Large intestine (tissue), 3 donors: ENCODE data around the gene PODNL1. TPM values are rescaled to one million over a fixed set of nuclear protein-coding genes. Genes with fewer than 3 reads are reported as not detected.

Experiments used
- DNase-seq, 2 donors: peaks; one replicate each; pipeline versions ENCODE4 v3.0.0 to v3.0.0-alpha.2; 2013
- H3K27ac ChIP-seq: one replicate; pipeline ENCODE4 v1.5.1; 2013; ENCODE audit warnings: low read length
- H3K27me3 ChIP-seq: 2 replicates; pipeline ENCODE4 v1.6.1; 2013; ENCODE audit warnings: low read length; ENCODE audit not compliant: control insufficient read depth, insufficient read depth
- H3K36me3 ChIP-seq: 2 replicates; pipeline ENCODE4 v1.6.1; 2013; ENCODE audit warnings: low read length; ENCODE audit not compliant: control insufficient read depth, insufficient read depth
- H3K4me1 ChIP-seq: one replicate; pipeline ENCODE4 v1.6.1; 2013; ENCODE audit warnings: low read length; ENCODE audit not compliant: control insufficient read depth, insufficient read depth
- H3K4me3 ChIP-seq: one replicate; pipeline ENCODE4 v1.5.1; 2013; ENCODE audit warnings: low read length
- H3K9me3 ChIP-seq: one replicate; pipeline ENCODE4 v1.6.1; 2013; ENCODE audit warnings: mild to moderate bottlenecking, low read depth, low read length, moderate library complexity; ENCODE audit not compliant: control insufficient read depth
- WGBS: methylation state at CpG from one replicate; pipeline ENCODE4 v1.1.5; 2013; ENCODE audit warnings: low lambda C conversion rate; ENCODE audit not compliant: insufficient coverage; 5-methylcytosine and 5-hydroxymethylcytosine counted together
- polyA plus RNA-seq: library from polyadenylated mRNA; unstranded; fragments of 120-200 nt; gene quantifications from one replicate; pipeline ENCODE4 v1.2.1, GENCODE V29; 2013

Gene PODNL1
- polyA plus RNA-seq, 1 donor, result 1.6 TPM

DNA sequence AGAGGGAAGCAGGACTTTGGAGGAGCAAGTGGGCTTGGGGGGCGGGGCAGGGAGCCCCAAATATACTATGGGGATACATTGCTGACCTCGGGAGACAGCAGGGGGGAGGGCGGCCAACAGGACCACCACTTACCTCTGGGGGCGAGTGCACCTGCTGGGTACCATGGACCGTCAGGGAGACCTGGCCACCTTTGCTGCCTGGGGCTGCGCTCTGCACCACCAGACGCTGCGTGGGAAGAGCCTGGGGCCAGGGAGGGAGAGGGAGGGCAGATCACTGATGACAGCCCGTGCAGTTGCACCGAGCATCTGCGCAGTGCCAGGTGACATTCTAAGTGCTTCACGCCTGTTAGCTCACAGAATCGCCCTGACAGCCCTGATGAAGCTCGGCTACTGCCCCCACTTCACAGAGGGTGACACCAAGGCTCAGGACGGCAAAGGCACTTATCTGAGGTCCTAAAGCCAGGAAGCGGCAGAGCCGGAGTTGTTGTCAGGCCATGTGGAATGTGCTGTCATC lies 43.8 kb upstream of the PODNL1 start:
- peaks cover 25% of the 10 kb centered on the region for H3K36me3 ChIP-seq
- H3K9me3 ChIP-seq, result no peaks in the 10 kb centered on the region
- H3K27me3 ChIP-seq, result no peaks in the 10 kb centered on the region
- peaks cover 48% of the 10 kb centered on the region for H3K4me1 ChIP-seq
- no peak overlapping the region for H3K4me3 ChIP-seq
- no peak for DNase-seq
- no peak overlapping the region for H3K27ac ChIP-seq
- 100% methylated on average over 1 of the region's 17 CpGs for WGBS

DNA sequence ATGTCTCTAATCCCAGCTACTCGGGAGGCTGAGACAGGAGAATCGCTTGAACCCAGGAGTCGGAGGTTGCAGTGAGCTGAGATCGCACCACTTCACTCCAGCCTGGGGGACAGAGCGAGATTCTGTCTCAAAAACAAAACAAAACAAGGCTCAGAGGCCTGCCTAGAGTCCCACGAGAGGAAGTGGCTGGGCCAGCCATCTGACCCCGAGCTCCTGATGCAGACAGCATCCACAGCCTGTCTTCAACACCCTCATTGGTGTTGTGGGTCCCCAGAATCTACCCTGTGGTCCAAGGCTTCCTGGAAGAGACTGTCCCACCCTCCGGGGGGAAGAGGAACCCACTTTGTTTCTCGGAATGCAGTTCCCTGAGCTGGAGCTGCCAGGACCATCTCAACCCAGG lies 43.2 kb upstream of the PODNL1 start:
- H3K27me3 ChIP-seq, result no peaks in the 10 kb centered on the region
- no CpG with 5 or more reads among the region's 9 CpGs for WGBS
- H3K27ac ChIP-seq, result no peak overlapping the region

DNA sequence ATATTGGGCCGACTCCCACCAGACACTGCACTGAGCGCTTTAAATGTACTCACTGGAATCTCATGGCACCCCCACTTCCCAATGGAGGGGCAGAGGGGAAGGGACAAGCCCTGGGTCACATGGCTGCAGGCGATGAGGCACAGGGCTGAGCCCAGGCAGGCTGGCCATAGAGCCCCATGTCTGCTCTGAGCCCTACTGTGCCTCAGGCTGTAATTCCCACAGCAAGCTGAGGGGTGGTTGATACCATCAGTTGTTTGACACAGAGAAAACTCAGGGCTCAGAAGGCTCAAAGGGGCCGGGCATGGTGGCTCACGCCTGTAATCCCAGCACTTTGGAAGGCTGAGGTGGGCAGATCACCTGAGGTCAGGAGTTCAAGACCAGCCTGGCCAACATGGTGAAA lies 42.8 kb upstream of the PODNL1 start:
- peaks cover 39% of the 10 kb centered on the region for H3K4me1 ChIP-seq
- peaks cover 32% of the 10 kb centered on the region for H3K36me3 ChIP-seq
- H3K27ac ChIP-seq, result no peak overlapping the region
- H3K27me3 ChIP-seq, result no peaks in the 10 kb centered on the region
- no peaks in the 10 kb centered on the region for H3K9me3 ChIP-seq
- DNase-seq, result no peak
- no peak overlapping the region for H3K4me3 ChIP-seq
- WGBS, result no CpG with 5 or more reads among the region's 5 CpGs

More for the DNA sequence above, 43.2 kb upstream of the PODNL1 start:
- Histone ChIP-seq H3K36me3 (peaks cover 28% of the 10 kb centered on the region), H3K4me3 (no peak overlapping the region), H3K9me3 (no peaks in the 10 kb centered on the region), H3K4me1 (peaks cover 43% of the 10 kb centered on the region)
- no peak for DNase-seq

DNA sequence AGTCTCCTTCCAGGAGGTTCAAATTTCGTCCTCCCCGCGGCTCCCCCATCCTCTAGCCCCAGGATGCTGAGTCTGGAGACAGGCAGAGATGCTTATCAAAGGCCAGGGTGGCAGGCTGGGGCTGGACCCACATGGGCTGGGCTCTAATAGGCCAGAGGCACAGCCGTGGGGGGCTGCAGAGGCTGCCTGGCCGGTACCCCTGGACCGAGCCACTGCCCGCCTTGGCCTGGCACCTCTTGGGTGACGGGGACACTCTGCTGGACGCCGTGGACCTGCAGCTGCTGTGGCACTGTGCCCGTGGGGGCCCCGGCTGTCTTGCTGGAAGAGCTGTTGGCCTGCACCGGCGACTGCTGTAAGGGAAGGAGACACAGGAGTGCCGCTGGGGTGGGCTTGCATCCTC lies 42.1 kb upstream of the PODNL1 start:
- H3K4me1 ChIP-seq, result peaks cover 35% of the 10 kb centered on the region
- no CpG with 5 or more reads among the region's 15 CpGs for WGBS
- peaks cover 39% of the 10 kb centered on the region for H3K36me3 ChIP-seq
- no peak overlapping the region for H3K4me3 ChIP-seq
- no peaks in the 10 kb centered on the region for H3K27me3 ChIP-seq
- no peak for DNase-seq
- no peaks in the 10 kb centered on the region for H3K9me3 ChIP-seq
- H3K27ac ChIP-seq, result no peak overlapping the region

DNA sequence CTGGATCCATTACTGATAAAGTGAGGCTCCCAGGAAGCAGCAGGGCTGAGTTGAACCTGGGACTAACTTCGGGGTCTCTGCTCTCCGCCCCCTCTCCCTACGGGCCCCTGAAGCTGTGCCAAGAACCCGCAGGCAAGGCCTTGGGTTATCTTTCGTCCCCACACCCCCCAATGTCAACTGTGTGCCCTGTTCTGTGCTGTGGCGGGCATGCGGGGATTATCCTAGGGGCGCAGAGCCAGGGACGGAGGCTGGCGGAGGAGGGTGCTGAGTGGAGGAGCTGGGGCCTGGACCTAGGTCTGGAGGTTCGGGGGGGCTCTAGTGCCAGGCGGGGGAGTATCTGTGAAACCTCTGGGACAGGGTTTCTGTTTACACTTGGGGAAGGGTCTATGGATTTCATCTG lies 41.5 kb upstream of the PODNL1 start:
- peaks cover 40% of the 10 kb centered on the region for H3K36me3 ChIP-seq
- H3K9me3 ChIP-seq, result no peaks in the 10 kb centered on the region
- peaks cover 34% of the 10 kb centered on the region for H3K4me1 ChIP-seq
- no peaks in the 10 kb centered on the region for H3K27me3 ChIP-seq
- H3K4me3 ChIP-seq, result peak overlapping the region; percentile 56
- no CpG with 5 or more reads among the region's 12 CpGs for WGBS
- DNase-seq, result no peak
- H3K27ac ChIP-seq, result peak overlapping the region; percentile 78

DNA sequence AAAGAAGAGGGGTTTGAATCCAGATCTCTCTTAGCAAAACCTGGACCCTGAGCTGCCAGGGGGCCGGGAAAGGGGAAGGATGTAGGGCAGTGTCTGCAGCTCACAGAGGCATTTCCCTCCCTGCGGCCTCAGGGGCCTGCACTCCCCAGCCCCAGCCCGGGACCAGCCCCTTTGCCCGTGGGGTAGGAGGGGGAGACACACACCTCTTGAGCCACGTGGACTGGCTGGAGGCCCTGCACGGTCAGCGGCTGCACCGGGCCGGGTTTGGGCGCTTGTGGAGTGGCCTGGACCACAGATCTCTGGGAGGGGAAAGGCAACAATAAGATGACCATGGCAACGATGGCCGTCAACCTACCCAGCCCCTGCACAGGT lies 41.0 kb upstream of the PODNL1 start:
- H3K4me3 ChIP-seq, result peak overlapping the region; percentile 56
- H3K9me3 ChIP-seq, result no peaks in the 10 kb centered on the region
- peaks cover 40% of the 10 kb centered on the region for H3K36me3 ChIP-seq
- peak overlapping the region; percentile 78 for H3K27ac ChIP-seq
- H3K27me3 ChIP-seq, result no peaks in the 10 kb centered on the region
- no CpG with 5 or more reads among the region's 12 CpGs for WGBS
- DNase-seq, result peak in 1 of 2 donors; percentile 78
- H3K4me1 ChIP-seq, result peaks cover 36% of the 10 kb centered on the region

DNA sequence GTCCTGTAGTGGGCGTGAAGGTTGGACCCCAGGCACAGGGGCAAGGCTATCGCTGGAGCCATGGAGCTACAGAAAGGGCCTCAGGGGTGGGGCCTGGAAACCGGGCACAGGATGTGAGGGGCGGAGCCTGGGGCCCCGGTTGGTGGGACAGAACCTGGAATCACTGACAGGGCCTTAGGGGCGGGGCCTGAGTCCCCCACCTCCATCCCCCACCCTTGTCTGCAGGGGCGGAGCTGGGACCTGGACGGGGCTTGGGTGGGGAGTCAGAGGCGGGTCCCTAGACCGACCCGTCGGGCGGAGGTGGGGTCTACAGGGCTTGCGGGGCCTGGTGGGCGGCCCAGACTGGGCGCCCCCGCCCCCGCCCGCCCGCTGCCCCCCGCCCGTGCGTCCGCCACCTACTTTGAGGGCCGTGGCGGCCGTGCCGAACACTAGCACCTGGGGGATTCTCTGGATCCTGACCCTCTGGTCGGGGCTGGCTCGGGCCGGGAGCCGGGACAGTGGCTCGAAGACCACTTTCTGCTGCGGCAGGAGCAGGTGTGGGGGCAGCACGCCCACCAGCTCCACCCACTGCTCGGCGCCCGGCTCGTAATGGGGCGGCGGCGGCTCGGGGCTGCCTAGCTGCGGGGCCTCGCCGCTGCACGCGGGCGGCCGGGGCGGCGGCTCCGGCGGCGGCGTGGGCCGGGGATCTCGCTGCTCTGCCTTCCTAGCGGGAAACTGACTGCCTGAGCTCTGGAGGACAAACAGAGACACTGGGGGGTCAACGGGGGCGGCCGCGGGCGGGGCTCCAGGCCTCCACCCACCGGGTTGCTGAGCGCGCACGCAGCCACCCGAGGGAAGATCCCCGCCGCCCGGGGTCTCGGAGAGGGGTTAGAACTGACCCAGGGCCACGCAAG lies 40.4 kb upstream of the PODNL1 start:
- peaks cover 40% of the 10 kb centered on the region for H3K36me3 ChIP-seq
- no peaks in the 10 kb centered on the region for H3K27me3 ChIP-seq
- peak overlapping the region; percentile 78 for H3K27ac ChIP-seq
- peak overlapping the region; percentile 56 for H3K4me3 ChIP-seq
- DNase-seq, result peak; percentile 93 to 96
- WGBS, result no CpG with 5 or more reads among the region's 74 CpGs
- H3K4me1 ChIP-seq, result peaks cover 32% of the 10 kb centered on the region
- no peaks in the 10 kb centered on the region for H3K9me3 ChIP-seq

DNA sequence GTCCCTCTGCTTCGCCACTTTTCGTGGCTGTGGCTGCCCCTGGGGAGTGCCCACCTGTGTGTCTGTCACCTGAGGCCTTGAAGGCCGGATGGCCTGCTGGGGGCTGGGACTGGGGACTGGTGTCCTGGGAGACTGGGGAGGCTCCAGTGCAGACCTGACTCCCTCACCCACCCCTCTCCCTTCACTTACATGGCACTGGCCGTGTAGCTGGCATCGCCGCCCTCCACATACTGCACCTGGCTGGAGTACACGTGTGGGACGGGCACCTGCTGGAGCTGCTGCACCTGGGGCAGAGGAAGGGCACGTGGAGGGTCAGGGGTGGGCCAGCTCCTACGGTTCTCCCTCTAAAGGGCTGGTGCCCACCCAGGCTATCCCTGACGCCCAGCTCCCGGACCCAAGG lies 39.6 kb upstream of the PODNL1 start:
- no peaks in the 10 kb centered on the region for H3K9me3 ChIP-seq
- H3K4me1 ChIP-seq, result peaks cover 24% of the 10 kb centered on the region
- WGBS, result no CpG with 5 or more reads among the region's 12 CpGs
- no peaks in the 10 kb centered on the region for H3K27me3 ChIP-seq
- H3K4me3 ChIP-seq, result peak overlapping the region; percentile 56
- peaks cover 44% of the 10 kb centered on the region for H3K36me3 ChIP-seq
- no peak for DNase-seq
- peak overlapping the region; percentile 78 for H3K27ac ChIP-seq

DNA sequence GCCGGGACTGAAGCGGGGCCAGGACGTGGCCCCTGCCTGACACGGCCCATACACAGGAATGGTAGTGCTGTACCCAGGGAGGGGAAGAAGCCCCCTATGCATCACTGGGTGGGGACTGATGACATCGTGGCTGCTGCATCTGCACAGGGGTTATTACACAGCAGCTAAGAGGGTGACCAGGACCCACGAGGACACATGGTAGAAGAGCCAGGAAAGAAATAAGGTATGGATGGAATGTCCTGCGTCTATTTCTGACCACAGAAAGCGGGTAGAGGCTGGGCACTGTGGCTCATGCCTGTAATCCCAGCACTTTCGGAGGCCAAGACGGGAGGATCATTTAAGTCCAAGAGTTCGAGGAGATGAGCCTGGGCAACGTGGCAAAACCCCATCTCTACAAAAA lies 38.2 kb upstream of the PODNL1 start:
- H3K4me3 ChIP-seq, result no peak overlapping the region
- H3K27ac ChIP-seq, result no peak overlapping the region
- no peaks in the 10 kb centered on the region for H3K27me3 ChIP-seq
- WGBS, result 60% methylated on average over 1 of the region's 12 CpGs
- peaks cover 42% of the 10 kb centered on the region for H3K36me3 ChIP-seq
- no peaks in the 10 kb centered on the region for H3K9me3 ChIP-seq
- H3K4me1 ChIP-seq, result peaks cover 23% of the 10 kb centered on the region
- DNase-seq, result no peak

DNA sequence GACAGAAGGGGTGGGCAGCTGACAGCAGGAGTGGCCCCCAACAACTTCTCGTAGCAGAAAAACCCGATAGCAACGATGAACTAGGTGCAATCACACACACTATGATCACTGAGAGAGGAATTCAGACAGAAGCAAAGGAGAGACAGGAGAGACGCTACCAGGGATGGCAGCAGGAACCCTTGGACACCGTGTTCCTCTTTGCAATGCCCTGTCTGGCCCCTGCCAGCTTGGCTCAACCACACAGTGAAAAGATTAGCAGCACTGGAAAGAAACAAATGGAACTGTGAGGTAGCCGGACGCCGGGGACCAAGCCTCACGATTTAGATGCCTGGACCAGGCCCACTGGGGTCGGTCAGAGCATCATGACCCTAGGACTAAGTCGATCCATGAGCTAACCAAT lies 37.7 kb upstream of the PODNL1 start:
- WGBS, result no CpG with 5 or more reads among the region's 11 CpGs

More for the DNA sequence above, 37.7 kb upstream of the PODNL1 start:
- H3K4me3 ChIP-seq, result no peak overlapping the region
- no peaks in the 10 kb centered on the region for H3K9me3 ChIP-seq
- H3K27ac ChIP-seq, result no peak overlapping the region
- H3K4me1 ChIP-seq, result peaks cover 23% of the 10 kb centered on the region
- no peaks in the 10 kb centered on the region for H3K27me3 ChIP-seq
- peaks cover 44% of the 10 kb centered on the region for H3K36me3 ChIP-seq
- no peak for DNase-seq
